Measurements from ENCODE around the gene RB1.

Gene RB1

GRCh38 chr13:48528720-48529119 is 225.2 kb downstream of the RB1 start:
- Mint-ChIP-seq H3K4me1 (peaks cover 26% of the 10 kb centered on the region), H3K9me3 (no peaks in the 10 kb centered on the region), H3K4me3 (no peak overlapping the region), H3K27me3 (no peaks in the 10 kb centered on the region), H3K27ac (no peak overlapping the region), H3K36me3 (no peaks in the 10 kb centered on the region)

GRCh38 chr13:48530833-48531232 is 227.3 kb downstream of the RB1 start:
- H3K4me3 Mint-ChIP-seq = peak overlapping the region; percentile 95
- no peaks in the 10 kb centered on the region for H3K27me3 Mint-ChIP-seq
- peaks cover 31% of the 10 kb centered on the region for H3K4me1 Mint-ChIP-seq
- peaks cover 5% of the 10 kb centered on the region for H3K9me3 Mint-ChIP-seq
- H3K27ac Mint-ChIP-seq = peak overlapping the region; percentile 99
- H3K36me3 Mint-ChIP-seq = no peaks in the 10 kb centered on the region
